SW 1271 (cell line): Measurements from ENCODE around the gene FMNL3.

Experiments
- DNase-seq, 2 experiments: peaks; one replicate each; lab custom pipeline; 2025; lab: John Stamatoyannopoulos, UW

The FMNL3 gene

DNA sequence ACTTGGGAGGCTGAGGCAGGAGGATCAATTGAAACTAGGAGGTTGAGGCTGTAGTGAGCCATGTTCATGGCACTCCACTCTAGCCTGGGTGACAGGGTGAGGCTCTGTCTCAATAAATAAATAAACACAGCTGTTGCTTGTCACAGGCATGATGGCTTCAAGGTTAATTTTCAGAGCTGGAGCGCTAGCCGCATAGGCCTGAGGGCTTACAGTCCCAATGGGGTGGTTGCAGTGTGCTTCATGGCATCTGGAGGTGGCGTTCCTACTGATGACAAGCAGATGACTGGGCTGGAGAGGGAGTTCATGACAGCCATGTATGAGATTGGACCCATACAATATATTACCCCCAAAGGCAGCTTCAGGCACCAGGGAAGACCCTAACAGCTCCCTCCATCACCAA lies 1.6 kb upstream of the FMNL3 start:
- no peak for DNase-seq

DNA sequence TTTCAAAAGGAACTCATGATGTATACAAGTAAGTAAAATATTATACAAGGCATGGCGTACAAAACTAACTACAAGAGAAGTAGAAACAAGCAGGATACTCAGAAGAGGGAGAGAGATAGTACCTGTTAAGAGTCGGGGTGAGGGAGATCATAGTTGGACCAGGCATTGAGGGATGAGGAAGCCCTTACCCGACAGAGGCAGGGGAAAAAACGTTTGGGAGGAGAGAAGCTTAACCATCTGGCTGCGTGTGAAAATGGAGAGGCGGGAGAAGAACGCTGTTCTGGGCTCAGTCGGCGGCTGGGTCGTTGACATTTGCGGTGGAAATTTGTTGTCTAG lies 575 bp upstream of the FMNL3 start:
- DNase-seq: no peak

DNA sequence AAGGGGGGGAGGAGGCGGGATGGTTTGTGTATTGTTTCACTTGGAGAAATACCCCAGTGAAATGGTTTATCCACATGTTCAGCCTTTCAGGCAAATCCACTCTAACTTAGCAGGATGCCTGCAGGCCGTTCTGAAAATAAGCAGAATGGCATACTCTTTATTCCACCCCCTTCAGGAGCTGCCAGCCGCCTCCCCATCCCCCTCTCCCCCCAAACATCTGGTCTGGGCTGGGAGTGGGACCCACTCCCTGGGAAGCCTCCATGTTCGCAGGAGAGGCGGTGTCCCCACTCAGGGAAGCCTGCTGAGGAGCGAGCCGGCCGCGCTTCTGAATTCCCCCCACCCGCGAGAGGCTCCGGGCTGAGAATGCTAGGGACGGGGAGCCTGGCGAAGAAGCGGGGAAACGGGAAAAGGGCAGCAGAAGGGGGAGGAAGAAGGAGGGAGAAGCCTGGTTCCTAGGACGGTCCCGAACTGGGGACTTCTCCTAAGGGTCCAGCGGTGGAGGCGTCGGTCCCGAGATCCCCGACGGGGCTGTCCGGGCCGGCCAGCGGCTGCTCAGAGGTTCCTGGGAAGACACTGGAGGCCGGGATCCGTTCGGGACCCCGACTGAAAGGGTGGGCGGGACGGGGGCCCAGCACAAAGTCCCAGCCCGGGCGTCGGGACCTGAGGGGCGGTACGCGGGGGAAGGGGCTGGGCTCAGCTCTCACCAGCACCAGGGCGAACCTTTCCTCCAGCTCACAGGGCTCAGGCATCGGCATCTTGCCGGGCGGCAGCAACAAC lies 666 bp downstream of the FMNL3 start:
- peak in 1 of 2 experiments; percentile 30 for DNase-seq

DNA sequence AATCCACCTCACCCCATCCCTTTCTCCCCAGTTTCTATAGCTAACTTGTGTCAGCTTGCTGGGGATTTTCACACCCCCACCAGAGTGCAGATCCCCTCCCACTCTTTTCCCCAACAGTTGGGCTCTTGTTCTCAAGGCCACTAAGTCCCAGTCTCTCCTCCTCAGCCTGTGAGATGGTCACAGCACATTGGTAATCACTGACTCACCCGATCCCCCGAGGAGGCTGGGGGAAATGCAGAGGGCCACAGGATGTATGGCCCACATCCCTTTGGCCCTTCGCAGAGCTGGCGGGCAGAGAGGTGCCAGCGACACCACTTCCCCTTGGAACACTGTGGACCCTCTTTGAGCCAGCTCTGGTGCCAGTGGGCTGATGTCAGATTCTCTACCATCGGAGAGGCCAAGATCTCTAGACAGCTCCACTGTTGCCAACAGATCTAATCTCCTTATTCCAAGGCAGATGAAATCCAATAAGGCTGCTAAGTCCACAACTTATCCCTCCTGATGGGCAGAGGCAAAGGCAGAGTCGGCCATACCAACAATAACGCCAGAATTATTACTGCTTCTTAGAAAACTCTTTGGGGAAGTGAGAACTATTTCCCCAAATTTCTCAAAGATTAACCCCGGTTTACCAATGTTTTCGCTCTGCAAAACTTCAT lies 1.6 kb downstream of the FMNL3 start:
- DNase-seq: peak; percentile 47 to 59

DNA sequence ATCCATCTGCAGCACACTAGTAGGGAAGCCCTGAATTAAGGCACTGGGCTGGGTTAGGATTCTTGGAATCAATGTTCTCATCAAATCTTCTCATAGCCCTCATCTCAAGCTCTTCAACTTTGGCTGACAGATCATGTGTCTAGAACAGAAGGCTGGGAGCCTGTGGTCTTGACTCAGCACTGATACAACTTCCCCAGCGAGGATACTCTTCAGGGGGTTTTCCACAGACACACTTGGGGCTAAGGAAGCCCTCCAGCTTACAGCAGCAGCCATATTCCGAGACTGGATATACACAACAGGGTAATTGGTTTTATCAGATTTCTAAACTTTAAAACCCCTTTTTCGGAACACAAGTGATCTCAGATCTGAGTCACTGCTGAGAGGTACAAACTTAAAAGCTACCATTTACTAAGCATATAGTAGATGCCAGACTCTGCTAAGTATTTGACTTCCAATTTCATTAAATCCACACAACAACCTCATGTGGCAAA lies 3.5 kb downstream of the FMNL3 start:
- no peak for DNase-seq

DNA sequence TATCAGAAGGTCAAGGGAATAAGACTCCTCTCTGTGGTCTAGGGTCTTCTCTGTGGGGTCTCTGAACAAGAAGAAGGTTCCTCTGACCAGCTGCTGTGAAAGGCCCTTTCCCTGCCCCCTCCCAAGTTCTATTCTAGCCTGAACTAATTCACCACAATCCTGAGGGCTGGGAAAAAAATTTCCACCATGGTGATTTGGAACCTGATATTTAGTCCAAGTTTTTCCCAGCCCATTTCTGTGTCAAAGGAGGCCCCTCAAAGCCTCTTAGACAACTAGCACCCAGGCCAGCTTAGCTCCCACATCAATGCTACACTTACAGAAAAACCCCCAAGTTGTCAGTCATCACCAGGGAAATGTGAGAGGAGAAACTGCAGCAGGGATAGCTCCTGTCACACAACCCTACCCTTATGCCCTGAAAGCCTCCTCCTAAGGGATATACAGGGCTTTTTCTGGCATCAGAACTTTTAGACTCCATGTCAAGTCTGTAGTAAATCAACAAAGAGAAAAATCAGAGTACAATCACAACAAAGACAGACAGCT lies 4.5 kb downstream of the FMNL3 start:
- no peak for DNase-seq

DNA sequence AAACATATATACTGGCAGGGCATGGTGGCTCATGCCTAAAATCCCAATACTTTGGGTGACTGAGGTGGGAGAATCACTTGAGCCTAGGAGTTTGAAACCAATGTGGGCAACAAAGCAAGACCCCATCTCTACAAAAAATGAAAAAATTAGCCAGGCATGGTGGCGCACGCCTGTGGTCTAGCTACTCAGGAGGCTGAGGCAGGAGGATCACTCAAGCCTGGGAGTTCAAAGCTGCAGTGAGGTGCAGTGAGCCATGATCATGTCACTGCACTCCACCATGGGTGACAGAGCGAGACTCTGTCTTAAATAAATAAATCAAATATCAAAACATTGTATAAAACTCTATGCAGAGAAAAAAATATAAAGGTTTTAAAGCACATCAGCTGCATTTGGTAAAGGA lies 5.2 kb downstream of the FMNL3 start:
- no peak for DNase-seq

DNA sequence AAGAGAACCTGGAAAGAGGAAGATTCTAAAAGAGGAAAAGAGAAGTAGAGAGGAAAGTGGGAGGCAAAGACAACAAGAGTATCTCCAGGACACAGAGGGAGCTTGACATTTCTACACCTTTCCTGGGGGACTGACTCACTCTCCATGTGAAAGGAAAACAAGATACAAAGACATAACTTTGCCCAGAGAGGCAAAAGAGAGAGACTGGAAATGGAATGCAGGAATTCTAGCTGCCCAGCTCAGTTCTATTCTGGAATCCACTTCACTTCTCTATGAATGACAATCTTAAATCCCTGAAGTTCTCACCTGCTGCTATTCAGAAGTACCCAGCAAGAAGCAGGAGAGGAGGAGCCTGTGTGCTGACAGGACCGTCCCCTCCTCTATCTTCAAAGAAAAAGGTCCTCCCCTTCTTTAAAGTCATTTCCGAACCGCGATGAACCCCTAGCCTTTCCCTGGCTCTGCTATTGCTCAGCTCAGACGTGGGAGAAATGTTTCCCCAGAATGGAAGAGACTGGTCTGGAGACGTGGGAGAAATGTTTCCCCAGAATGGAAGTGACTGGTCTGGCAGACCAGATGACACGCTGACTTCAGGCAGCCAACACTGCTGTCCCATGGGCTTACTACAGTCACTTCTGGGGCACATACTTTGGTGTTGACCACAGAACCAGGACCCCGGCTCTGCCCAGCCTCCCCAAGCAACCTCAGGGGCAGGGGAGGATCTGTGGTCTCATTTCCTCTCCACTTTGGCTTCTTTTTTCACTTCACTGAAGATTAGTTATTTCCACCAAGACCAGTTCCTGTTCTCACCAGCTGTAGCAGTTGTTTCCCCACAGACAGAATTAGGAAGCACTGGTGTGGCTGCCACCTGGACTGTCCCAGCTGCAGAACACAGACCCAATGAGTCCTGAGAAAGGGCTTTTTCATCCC lies 8.3 kb downstream of the FMNL3 start:
- DNase-seq: no peak

DNA sequence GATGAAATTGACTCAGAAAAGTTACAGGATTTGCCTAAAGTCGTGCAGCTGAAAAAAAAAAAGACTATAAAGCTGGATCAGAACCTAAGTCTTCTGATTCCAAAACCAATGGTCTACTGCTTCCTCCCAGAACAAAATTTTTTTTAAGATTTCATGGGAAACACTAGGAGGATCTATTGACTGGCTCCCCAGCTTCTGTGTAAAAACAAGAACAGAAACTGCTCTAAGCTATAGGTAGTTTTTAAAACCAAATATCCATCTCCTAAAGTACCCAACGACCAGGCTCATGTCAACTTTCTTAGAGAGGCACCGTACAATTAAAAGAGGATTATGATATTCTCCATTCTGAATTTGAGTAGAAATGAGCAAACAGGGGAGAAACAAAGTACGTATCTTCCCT lies 9.4 kb downstream of the FMNL3 start:
- DNase-seq: no peak

DNA sequence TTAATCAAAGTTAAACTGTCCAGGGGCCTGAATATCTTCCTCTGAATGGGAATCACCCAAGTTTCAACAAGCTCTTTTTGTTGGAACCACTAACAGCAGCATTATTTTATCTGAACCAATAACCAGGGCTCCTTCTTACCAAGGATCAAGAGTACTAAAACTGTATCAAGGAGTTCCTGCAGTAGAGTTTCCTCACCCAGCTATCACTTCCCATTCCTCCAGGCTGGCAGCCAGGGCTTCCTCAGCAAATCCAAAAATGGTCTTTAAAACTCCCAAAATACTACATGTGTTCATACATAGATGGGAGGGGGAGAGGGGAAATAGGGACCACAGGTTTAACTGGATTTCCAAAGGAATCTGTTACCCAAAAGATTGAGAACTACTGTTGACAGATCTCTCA lies 10.5 kb downstream of the FMNL3 start:
- no peak for DNase-seq

DNA sequence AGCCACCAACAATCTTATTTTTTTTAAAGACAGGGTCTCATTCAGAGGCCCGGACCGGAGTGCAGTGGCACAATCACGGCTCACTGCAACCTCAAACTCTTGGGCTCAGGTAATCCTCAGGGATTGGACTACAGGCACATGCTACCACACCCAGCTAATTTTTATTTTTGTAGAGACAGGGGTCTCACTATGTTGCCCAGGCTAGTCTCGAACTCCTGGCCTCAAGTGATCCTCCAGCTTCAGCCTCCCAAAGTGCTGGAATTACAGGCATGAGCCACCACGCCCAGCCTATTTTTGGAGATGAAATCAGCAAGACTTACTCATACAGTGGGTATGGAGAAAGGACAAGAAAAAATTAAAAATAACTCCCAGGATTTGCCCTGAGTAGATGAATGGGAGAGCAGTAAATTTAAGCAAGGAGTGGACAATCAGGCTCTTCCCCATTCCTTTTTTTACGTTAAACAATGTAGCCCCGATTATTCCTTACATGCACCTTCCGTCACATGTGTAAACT lies 13.2 kb downstream of the FMNL3 start:
- no peak for DNase-seq

DNA sequence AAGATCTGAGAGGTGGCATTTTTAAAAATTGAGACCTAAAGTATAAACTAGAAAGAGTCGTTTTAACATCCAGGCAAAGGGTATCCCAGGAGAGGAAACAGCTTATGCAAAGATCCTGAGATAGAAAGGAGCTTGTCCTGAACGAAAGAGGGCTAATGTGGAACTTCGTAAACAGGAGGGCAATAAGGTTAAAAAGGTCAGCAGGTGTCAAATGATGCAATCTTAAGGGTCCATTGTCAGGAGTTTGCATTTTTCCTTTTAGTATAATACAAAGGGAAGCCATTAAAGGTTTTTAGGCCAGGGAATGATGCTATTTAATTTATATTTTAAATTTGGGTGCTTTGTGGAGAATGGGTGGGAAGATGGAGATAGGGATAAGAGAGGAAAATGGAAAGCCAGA lies 14.4 kb downstream of the FMNL3 start:
- no peak for DNase-seq

DNA sequence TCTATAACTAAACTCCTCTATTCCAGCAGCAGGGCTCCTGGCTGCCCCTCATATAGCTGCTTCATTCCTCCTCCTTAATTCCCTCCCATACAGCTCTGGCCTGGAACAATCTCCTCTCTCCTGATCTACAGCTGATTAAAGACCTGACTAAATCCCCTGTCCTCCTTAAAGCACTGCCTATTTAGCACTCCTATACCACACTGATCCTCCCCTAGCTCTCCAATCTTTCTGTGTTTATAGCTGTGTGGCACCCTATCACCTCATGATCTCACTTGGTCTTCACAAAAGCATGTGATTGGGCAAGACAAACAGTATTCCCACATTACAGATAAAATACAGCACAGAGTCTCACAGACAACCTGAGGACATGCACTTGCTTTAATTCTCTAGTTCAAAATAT lies 17.4 kb downstream of the FMNL3 start:
- no peak for DNase-seq

DNA sequence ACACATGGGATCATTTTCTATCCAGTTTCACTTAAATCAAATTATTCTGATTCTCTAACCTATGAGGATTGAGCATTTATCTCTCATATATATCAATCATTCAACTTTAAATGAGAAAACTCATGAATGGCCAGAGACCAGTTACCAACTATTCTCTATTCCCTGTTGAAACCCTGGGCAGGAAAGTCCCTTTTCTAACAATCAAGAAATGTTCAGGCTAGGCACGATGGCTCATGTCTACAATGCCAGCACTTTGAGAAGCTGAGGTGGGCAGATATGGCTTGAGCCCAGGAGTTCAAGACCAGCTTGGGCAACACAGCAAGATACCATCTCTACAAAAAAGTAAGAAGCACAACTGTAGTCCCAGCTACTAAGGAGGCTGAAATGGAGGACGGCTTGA lies 18.0 kb downstream of the FMNL3 start:
- no peak for DNase-seq

DNA sequence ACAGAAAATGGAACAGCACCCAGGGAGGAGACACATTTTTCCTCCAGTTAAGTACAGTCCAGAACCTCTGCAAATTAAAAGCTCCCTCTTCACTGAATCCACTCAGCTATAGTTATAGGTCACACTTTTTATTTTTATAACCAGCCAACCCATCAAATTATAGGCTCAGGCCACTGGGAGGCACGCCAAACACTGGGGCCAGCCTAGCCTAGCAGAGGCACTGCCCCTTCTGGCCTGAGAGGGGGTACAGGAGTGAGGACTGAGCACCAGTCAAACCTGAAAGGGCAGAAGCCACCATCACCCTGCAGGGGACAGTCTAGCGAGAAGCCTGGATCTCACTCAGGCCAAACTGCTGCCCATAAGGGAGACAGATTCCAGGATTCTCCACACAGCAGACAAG lies 19.3 kb downstream of the FMNL3 start:
- DNase-seq: no peak

DNA sequence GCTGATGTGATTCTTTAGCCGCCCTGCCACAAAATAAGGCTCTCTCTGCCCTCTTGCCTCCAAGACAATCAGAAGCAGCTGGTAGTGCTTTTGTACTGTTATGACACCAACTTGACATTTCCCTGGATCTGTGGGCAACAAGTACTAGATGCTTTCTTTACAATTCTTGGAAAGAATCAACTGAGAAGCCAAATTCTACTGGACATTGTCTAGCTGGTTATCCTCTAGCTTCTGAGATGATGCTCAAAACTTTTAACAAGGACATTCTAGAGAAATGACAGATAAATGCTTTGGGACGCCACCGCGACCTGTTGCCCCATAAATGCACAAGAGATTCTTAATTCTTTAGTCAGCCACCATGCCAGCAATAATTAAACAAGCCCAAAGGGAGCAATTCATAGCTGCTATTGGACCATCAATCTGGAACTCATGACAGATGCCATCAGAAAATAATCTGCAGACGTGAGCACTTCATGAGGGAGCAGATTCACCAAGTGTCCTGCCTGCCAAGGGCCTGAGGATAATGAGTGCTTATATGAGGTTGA lies 22.8 kb downstream of the FMNL3 start:
- DNase-seq: no peak

DNA sequence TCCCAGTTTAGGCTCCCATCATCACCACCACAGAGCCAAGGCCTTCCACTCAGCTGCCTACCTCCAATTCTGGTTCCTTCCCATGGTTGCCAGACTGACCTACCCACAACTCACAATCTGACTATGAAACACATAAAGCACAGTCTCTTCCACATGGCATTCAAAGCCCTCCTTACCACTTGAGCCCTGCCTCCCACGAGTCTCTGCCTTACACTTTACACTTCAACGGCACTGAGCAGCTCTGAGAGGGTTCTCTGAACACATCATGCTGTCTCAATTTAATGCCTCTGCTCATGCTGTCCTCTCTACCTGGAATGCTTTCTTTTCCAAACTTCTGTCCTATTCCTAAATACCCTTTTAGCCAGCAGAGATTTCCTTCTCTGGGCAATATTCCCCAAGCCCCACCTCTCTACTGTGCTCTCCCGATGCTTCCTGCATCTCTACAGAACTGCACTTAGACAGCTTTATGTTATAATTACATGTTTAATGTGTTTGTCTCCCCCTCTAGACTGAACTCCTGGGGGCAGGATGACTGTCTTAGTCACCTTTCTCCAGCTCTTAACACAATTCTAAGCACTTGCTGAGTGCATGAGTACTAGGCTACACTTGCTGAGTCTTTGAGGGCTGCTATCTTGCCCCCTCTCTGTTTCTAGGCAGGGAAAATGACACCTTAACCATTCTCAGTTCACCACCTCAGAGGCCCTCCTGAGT lies 23.5 kb downstream of the FMNL3 start:
- DNase-seq: no peak

DNA sequence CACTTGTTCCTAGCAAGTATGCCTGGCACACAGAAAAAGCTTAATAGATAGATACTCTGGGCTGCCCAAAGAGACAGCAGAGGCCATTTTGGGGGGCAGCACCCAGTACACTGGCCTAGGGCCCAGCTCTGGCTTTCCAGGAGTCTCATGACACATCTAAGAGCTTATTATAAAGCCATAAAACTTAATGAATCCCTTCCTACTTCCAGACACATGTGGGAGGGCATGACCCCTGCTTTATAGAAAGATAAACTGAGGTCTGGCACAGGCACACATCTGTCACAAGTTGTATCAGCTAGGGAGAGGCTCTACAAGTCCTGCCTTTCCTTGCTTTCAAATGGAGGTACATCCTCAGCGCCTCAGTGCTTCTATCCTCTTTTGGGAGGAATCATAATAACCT lies 27.1 kb downstream of the FMNL3 start:
- no peak for DNase-seq

DNA sequence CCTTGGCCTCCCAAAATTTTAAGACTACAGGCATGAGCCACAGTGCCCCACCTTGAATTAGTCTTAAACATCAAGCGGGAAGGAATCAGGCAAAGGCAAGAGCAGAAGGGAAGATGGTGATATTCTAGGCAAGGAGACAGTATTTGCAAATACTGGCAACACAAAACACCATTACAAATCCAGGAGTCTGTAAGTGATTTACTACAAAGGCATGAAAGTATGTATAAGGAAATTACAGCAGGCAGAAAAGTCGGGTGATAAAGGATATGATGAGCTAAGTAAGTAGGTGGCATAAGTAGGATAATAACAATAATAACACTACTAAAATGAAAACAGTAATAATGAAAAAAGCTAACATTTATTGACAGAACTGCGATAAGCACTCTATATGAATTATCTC lies 28.5 kb downstream of the FMNL3 start:
- DNase-seq: no peak

DNA sequence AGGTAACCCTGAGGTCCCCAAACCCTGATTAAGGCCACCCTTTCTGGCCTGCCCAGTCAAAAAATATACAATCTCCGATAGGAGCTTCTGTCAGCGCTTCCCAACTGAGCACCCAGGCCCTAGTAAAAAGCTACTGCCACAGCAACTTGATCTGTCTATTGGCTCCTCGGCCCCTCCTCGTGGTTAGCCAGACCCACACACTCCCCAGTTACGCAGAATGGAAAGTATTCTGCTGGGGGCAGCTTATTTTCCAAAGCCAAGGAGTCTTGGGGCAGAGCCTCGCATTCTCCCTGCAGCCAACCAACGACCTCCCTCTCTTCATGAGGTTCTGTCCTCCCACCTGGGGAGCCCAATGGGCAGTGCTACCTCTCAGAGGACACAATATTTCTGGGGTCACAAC lies 32.1 kb downstream of the FMNL3 start:
- no peak for DNase-seq

DNA sequence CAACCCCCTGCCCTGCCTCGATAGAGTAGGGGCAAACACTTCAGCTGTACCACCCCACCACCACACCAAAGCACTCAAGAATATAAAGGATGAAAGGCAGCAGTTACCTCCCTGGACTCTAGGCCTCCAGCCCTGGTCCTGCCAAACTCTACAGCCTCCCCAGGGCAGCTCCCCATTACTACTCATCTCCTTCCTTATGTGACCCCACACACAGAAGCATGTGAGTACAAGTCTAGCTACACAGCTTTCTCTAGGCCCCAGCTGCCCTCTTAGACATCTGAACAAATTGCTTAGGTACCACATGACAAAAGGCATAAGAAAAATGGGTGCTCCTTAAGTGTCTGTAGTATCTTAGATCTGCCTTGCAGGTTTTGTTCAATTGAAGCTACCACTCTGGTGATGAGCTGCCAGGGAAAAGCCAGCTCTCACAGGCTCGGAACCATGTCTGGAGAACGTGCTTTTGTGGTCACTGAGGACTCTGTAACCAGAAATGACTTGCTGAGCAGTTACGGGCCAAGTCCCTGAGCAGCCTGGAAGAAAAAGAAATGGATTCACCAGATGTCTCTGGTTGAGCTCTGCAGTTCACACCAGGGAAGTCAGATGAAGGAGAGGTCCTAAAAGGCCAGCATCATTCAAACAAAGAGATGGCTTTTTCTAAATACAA lies 32.8 kb downstream of the FMNL3 start:
- DNase-seq: no peak
